Kidney (tissue), 14 donors: ENCODE measurements around the gene CTCFL. TPM values are rescaled to one million over a fixed set of nuclear protein-coding genes. Genes with fewer than 3 reads are reported as not detected.

Experiments used
- DNase-seq, 5 donors: peaks; one replicate each; pipeline ENCODE4 v3.0.0-alpha.2; 2013 to 2020
- FAIRE-seq: peaks from 2 replicates; lab custom pipeline; 2012; peaks lifted over from hg19 to GRCh38; lab: Jason Lieb, UNC
- H3K27ac ChIP-seq, 2 donors: one replicate each; pipeline ENCODE4 v1.7.0; 2013; ENCODE audit warnings: low read depth in 2 of 2, low read length in 2 of 2, inconsistent platforms in 1 of 2
- H3K27me3 ChIP-seq: one replicate; pipeline ENCODE4 v1.7.1; 2013; ENCODE audit warnings: low read length, inconsistent platforms; ENCODE audit not compliant: control insufficient read depth, insufficient read depth
- H3K36me3 ChIP-seq, 3 donors: one replicate each; pipeline versions ENCODE4 v1.7.0 to v1.7.1; 2013; ENCODE audit warnings: low read length in 3 of 3, control low read depth in 1 of 3, inconsistent platforms in 1 of 3; ENCODE audit not compliant: insufficient read depth in 3 of 3, control insufficient read depth in 2 of 3
- H3K4me1 ChIP-seq, 3 donors: one replicate each; pipeline versions ENCODE4 v1.7.0 to v1.7.1; 2013; ENCODE audit warnings: low read length in 3 of 3, inconsistent platforms in 1 of 3, low read depth in 1 of 3; ENCODE audit not compliant: control insufficient read depth in 2 of 3, insufficient read depth in 2 of 3
- H3K4me3 ChIP-seq, 3 donors: one replicate each; pipeline versions ENCODE4 v1.7.0 to v1.8.1; 2013; ENCODE audit warnings: low read length in 3 of 3, control low read depth in 1 of 3, inconsistent platforms in 1 of 3
- H3K9ac ChIP-seq, 3 donors: one replicate each; pipeline versions ENCODE4 v1.7.0 to v1.7.1; 2013; ENCODE audit warnings: low read length in 3 of 3, control low read depth in 1 of 3, inconsistent platforms in 1 of 3
- H3K9me3 ChIP-seq, 3 donors: one replicate each; pipeline versions ENCODE4 v1.7.0 to v1.7.1; 2013; ENCODE audit warnings: low read length in 3 of 3, control low read depth in 1 of 3, inconsistent platforms in 1 of 3; ENCODE audit not compliant: control insufficient read depth in 2 of 3, insufficient read depth in 1 of 3
- intact Hi-C: fragments of 100-400 bp; cut with DNase I; formaldehyde crosslinking; loops from one replicate; pipeline ENCODE4 v1.11.1; 2022
- polyA plus RNA-seq: library from polyadenylated mRNA; stranded (reverse); fragments of 350-450 nt; fragmentation: Illumina TruSeq; extraction: RNeasy Lipid Tissue Mini Kit (QIAGEN cat#74804); gene quantifications from one replicate; pipeline ENCODE4 v1.2.3, GENCODE V29; 2014; ENCODE audit warnings: low read depth, low replicate concordance; ENCODE audit not compliant: insufficient read depth
- total RNA-seq: library from RNA; stranded (reverse); fragmentation: NEBNext Ultra II Directional; extraction: Animal tissue kit (Norgen Biotek cat#: 25700); gene quantifications from one replicate; pipeline ENCODE4 v1.2.1, GENCODE V29; 2021
- TF ChIP-seq, protein P1 (sequence below): IDR thresholded peaks from 3 replicates; pipeline ENCODE4 v1.5.1; 2012; ENCODE audit warnings: mild to moderate bottlenecking, moderate library complexity, borderline replicate concordance; ENCODE audit not compliant: insufficient read depth; ENCODE audit errors: extremely low read depth
- donor health status: control.
- donor health status: control.
- donor health status: control.
- donor health status: control.
- donor health status: control.
- donor health status: DM: yes; HTN: yes; CAD: no.
- donor health status: Normal renal cell carcinoma (clear cell type).

Gene CTCFL
- total and polyA plus RNA-seq, 2 donors from 2014 or later, result not detected

DNA sequence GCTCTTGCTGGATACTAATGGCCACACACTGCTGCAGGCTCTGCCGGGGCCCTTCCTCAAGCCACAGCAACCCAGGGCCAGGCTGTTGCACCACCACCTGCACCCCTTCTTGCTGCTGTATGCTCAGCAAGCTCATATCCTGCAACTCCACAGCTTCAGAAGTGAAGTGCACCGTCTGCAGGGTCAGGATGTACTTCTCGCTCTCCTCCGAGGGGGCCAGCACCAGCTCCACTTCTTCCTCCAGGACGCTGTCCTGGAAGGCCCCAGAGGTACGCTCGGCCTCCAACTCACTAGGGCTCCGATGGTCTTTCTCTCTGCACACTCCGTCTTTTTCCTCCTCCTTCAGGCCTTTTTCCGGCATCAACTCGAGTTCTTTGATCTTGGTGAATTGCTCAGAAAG is 1.2 kb downstream of the CTCFL start:
- no peak for FAIRE-seq
- Histone ChIP-seq H3K4me3 (no peak overlapping the region), H3K9me3 (no peaks in the 10 kb centered on the region), H3K9ac (no peak overlapping the region), H3K4me1 (peaks cover 0 to 2% (median 0%) of the 10 kb centered on the region in 3 donors), H3K27me3 (no peaks in the 10 kb centered on the region), H3K36me3 (no peaks in the 10 kb centered on the region), H3K27ac (no peak overlapping the region)
- TF ChIP-seq, protein P1, sequence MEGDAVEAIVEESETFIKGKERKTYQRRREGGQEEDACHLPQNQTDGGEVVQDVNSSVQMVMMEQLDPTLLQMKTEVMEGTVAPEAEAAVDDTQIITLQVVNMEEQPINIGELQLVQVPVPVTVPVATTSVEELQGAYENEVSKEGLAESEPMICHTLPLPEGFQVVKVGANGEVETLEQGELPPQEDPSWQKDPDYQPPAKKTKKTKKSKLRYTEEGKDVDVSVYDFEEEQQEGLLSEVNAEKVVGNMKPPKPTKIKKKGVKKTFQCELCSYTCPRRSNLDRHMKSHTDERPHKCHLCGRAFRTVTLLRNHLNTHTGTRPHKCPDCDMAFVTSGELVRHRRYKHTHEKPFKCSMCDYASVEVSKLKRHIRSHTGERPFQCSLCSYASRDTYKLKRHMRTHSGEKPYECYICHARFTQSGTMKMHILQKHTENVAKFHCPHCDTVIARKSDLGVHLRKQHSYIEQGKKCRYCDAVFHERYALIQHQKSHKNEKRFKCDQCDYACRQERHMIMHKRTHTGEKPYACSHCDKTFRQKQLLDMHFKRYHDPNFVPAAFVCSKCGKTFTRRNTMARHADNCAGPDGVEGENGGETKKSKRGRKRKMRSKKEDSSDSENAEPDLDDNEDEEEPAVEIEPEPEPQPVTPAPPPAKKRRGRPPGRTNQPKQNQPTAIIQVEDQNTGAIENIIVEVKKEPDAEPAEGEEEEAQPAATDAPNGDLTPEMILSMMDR, result no peak
- intact Hi-C loops, result no loop called here
- DNase-seq, result no peak

DNA sequence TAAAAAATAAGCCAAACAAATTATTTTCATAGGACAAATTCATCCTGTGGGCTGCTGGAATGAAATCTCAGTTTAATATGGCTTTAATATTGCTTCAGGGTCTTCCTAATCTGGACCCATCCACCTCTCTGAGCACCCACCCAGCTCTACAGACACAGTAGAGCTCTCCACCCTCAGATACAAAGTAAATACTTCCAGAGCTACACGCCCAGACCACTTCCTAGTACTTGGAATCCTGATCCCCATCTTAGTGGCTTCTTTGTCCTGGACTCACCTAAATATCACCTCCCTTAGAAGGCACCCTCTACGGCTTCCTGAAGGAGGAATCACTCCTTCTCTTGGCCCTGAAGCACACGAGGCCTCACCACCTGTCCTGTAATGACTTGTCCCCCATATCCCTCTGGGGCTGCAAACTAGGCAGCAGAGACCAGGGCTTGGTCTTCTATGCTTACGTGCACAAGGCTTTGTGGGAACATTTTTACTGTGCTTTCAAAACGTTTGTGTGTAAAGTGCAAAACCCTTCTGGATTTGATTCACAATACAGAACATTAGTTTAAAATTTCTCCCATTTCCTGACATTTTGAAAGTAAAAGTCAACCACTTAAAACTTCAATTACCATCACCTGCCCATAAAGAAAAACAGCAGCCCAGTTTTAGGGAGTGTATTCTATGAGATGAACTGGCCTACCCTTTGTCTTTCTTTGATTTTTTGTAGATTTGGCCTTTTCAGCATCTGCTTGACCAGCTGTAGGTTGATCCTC is 2.4 kb downstream of the CTCFL start:
- Histone ChIP-seq H3K36me3 (no peaks in the 10 kb centered on the region), H3K9ac (no peak overlapping the region), H3K4me3 (no peak overlapping the region), H3K27ac (no peak overlapping the region), H3K27me3 (no peaks in the 10 kb centered on the region), H3K4me1 (peaks cover 0 to 1% (median 0%) of the 10 kb centered on the region in 3 donors), H3K9me3 (no peaks in the 10 kb centered on the region)
- DNase-seq (no peak), FAIRE-seq (no peak)
- TF ChIP-seq, protein P1, result no peak
- intact Hi-C loops, result no loop called here

DNA sequence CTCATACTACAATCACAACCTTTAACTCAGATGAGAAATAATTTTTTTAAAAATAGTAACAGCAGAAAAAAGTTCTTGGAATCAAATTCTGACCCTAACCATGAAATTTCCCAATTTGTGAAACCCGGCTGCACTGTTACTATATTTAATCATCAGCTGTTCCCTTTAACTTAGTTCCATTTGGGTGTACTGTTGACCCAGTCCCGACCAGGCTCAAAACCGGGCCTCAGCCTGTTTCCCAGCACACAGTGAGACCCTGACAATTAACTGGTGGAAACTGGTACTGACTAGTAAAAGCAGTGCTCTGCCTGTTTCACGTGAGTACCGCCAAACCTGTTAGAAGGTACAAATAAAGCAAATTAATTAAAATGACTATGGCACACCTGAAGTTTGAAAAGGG is 7.0 kb downstream of the CTCFL start:
- intact Hi-C loops, result loop anchor here (10.0 kb wide), 1 partner anchor 697 kb away; no protein-coding TSS in a partner anchor
- no peak overlapping the region for H3K9ac ChIP-seq
- no peaks in the 10 kb centered on the region for H3K27me3 ChIP-seq
- no peak overlapping the region for H3K4me3 ChIP-seq
- H3K4me1 ChIP-seq, result peaks cover 0 to 3% (median 0%) of the 10 kb centered on the region in 3 donors
- no peaks in the 10 kb centered on the region for H3K9me3 ChIP-seq
- no peak overlapping the region for H3K27ac ChIP-seq
- DNase-seq (no peak), FAIRE-seq (no peak)
- H3K36me3 ChIP-seq, result no peaks in the 10 kb centered on the region
- TF ChIP-seq, protein P1, result no peak
